Stimulated activated CD4-positive, alpha-beta T cell treated with anti-CD3 and anti-CD28 coated beads, Interleukin-15, amount 100 ng/mL, for 24 hours (primary cell): ENCODE results near the gene C16orf87.
"Not testable (repeated sequence)": the region's sequence is repeated elsewhere in the genome, so short reads cannot be mapped to it uniquely, and the experiment has no call there.

Experiments
- DNase-seq: peaks from one replicate; pipeline ENCODE4 v3.0.0-alpha.2; 2020

The C16orf87 gene

DNA sequence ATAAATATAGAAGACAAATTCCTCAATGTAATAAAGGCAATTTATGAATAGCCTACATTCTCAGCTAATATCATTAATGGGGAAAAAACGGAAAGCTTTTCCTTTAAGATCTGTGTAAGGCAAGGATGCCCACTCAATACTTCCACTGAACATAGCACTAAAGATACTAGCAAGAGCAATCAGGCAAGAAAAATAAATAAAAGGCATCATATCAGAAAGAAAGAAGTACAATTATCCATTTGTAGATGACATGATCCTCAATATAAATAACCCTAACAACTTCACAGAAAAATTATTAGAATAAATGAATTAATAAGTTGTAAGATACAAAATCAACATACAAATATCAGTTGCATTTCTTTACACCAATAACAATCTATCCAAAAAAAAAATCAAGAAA lies 37.1 kb downstream of the C16orf87 start:
- no peak for DNase-seq

DNA sequence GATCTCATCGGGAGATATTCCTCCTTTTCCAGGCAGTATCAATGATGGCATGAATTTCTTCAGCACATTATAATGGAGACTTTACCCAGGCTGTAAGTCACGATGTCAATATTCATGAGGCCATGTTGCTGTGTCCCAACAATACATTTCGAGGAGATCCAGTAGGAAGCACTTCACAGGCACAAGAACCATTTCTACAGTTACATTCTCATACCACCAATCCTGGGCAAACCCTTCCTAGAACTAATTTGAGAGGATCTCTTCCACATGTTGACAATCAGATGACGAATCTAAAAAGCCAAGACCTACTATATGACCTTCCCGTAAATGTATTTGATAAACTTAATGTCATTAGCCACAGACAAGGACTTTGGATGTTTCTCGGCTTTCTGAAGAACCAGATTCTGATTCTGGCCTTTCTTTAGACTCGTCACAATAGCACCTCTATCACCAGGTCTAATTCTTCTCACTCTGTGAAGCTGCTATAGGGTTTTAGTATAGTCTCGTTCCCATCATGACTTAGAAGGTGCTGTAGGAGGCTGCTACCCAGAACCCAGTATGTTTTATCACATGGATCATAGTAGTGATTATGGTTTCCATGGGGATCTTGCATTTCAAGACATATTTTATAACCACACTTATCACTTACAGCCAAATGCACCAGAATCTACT lies 40.2 kb downstream of the C16orf87 start:
- DNase-seq = no peak

DNA sequence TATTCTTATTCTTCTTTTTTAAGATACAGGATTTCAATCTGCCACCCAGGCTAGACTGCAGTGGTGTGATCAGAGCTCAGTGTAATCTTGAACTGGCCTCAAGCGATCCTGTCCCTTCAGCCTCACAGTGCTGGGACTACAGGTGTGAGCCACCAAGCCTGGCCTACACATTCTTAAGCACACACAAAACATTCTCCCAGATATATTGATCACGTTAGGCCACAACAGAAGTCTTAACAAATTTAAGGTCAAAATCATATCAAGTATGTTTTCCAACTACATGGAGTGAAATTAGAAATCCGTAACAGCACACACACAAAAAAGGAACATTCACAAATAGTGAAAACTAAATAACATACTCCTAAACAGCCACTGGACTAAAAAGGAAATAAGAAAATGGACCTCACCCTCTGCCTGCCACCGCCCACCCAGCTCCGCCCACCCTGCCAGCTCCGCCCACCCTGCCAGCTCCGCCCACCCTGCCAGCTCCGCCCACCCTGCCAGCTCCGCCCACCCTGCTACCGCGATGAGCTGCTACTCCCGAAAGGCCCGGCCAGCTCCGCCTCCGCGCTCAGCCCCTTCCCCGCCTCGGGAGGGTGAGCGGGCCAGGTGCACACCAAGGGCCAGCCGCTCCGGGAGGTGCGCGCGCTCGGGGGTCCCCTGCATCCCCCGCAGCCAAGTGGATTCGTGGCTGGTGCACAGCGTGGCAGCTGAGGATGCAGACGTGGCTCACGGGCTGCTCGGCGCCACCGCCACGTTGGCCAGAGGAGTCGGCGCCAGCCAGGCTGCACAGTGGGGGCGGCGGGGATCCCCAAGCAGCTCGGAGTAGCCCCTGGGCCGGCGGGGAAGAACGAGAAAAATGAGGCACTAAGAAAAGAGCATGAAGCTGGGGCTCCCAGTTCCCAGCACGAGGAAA lies 41.2 kb downstream of the C16orf87 start:
- DNase-seq = peak; percentile 83

DNA sequence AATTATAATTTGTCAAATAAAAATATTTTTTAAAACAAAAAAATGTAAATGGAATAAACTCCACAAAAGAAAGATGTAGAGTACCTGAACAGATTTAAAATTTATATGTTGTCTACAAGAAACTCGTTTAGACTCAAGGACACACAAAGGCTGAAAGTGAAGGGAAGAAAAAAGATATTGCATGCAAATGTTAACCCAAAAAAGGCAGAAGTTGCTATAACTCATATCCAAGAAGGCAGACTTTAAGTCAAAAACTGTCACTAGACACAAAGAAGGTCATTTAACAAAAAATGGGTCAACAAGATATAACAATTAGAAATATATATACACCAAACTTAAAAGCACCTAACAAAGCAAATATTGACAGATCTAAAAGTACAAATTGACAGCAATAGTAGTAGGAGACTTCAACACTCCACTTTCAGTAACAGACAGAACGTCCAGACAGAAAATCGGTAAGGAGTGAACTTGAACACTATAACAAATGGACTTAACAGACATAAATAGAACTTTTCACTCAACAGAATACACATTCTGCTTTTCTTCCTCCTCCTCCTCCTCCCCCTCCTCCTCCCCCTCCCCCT lies 42.0 kb downstream of the C16orf87 start:
- no peak for DNase-seq

DNA sequence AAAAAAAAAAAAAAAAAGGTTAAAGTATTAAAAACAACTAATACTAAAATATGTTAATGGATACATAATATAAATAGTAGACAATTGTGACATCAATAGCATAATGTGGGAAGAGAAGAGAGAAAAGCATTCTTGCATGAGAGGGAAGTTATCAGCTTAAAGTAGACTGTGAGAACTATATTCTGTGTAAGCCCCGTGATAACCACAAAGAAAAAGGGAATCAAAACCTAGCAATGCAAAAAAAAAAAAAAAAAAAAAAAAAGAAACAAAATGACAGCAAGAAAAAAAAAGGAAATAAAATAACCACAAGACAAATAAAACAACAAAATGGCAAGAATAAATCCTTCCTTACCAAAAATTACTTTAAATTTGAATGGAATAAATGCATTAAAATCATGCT lies 43.1 kb downstream of the C16orf87 start:
- no peak for DNase-seq

DNA sequence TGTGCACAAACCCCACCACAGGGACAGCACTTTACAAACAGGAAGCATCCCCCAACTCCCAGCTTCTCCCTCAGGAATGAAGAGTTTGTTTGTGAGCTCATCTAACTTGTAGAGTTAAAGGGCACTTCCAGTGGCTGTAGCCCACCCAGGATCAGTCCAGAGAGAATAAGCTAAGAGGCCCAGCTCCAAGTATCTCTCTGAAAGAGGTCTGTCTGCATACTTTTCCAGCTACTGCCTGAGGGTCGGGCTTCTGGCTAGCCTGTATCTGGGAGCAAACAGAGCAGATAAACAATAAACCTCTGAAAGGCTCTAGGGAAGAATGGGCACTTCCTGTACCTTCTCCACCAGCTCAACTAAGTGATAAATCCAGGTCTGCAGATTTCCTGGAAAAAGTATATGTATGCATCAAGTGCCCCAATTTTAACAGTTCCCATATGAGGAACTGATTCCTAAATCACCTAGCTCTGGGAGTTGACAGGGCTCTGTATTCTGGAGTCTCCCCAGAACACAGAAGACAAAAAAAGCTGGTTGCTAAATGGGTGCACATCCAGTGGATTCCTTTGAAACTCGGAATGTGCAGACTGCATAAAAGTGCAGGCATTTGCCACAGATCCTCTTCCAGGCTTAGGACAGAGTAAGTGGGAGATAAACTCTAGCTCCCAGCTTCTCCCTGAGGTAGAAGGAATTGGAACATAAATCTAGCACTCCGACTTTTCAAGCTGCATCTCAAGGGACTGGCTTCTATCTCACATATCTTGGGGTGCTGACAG lies 45.7 kb downstream of the C16orf87 start:
- DNase-seq = no peak

DNA sequence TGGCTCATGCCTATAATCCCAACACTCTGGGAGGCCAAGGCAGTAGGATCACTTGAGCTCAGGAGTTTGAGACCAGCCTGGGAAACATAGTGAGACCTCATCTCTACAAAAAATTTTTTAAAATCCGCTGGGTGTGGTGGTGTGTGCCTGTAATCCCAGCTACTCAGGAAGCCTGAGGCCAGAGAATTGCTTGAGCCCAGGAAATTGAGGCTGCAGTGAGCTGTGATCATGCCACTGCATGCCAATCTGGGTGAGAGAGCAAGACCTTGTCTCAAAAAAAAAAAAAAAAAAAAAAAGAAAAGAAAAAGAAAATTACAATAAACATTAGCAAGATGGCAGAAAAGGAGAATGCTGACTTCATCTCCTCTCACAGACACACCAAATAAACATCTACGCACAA lies 46.4 kb downstream of the C16orf87 start:
- not testable (repeated sequence) for DNase-seq

DNA sequence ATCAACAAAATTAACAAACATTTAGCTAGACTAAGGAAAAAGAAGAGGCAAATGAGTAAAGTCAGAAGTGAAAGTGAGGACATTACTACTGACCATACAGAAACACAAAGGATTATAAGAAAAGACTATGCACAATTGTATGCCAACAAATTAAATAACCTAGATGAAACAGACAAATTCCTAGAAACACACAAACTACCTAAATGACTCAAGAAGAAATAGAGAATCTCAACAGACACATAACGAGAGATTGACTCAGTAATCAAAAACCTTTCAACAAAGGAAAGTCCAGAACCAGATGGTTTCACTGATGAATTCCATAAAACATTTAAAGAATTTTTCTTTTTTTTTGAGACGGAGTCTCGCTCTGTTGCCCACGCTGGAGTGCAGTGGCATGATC lies 47.2 kb downstream of the C16orf87 start:
- no peak for DNase-seq

DNA sequence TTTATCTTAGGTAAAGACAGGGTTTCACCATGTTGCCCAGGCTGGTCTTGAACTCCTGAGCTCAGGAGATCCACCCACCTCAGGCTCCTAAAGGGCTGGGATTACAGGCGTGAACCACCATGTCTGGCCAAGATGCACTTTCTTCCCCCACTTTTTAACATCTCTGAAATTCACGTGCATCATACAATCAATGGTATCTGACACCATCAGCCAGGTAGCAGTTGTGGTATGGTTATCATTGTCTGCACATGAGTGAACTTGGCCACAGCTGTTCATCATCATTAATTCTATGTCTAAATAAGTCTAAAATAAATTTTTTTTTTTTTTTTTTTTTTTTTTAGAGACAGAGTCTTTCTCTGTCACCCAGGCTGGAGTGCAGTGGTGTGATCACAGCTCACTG lies 48.7 kb downstream of the C16orf87 start:
- no peak for DNase-seq

DNA sequence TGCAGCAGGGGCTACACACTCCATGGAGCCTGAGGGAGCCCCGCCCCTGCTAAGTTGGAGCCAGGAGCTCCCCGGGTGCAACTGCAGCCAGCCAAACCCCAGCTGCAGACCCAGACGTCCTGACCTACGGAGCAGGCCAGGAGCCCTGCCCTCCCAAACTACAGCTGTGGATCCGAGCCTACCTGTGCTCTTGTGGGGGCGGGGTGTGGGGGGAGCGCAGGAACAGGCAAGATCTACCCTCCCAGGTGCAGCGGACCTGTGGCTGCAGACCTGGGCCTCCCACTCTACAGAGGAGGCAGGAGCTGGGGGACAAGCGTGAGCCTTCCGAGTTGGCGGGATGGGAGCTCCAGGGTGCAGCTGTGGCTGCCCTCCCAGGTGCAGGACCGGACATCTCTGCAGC lies 53.2 kb downstream of the C16orf87 start:
- DNase-seq = no peak

DNA sequence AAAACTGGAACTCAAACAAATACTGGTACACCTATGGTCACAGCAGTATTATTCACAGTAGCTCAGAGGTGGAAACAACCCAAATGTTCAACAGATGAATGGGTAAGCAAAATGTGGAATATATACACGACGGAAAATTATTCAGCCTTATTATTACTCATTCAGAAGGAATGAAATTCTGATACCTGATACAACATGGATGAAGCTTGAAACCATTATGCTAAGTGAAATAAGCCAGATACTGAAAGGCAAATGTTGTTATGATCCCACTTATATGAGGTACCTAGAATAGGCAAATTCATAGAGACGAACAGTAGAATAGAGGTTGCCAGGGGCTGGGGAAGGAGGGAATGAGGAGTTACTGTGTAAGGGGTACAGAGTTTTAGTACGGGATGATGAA lies 55.8 kb downstream of the C16orf87 start:
- no peak for DNase-seq

DNA sequence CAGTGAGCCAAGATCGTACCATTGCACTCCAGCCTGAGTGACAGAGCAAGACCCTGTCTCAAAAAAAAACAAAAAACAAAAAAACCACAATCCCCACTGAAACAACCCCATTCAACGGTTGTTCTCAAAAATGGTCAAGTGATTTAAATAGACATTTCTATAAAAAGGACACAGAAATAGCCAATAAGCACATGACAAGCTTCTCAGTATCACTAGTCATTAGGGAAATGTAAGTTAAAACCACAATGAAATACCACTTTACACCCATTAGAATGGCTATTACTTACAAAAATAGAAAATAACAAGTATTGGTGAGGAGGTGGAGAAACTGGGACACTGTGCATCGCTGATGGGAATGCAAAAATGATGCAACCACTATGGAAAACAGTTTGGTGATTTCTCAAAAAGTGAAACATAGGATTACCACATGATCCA lies 56.2 kb downstream of the C16orf87 start:
- no peak for DNase-seq

DNA sequence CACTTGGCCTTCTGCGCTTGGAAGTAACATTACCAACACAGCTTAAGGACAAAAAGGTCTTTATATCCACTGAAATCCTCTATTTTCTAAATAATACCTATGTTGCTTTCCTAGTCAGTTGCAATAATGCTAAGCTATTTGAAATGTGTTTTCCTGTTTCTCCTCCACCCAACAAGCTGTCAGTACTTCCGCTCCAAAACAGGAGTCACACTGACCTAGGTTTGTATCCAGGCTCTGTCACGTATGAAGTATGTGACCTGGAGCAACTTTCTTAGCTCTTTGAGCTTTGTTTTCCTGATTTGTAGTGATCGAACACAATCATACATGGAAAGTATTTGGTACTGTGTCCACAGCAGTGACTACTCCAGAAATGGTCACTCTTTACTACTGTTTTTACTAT lies 58.5 kb downstream of the C16orf87 start:
- no peak for DNase-seq

DNA sequence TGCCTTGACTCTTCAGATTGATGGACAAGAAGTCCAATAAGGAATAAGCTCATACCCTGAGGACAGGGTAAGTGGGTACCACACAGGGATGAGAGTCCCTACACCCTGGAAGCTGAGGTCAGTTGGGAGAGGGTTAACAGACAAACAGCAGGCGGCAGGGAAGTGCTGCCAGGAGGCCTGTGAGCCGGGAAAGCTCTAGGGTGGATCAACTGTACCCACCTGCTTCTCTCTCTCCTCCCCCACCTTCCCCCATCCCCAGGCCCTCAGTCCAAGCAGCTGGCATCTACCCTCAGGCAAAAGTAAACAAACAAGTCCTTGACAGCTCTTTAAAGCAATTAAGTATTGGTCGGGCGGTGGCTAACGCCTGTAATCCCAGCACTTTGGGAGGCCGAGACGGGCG lies 62.2 kb downstream of the C16orf87 start:
- no peak for DNase-seq

DNA sequence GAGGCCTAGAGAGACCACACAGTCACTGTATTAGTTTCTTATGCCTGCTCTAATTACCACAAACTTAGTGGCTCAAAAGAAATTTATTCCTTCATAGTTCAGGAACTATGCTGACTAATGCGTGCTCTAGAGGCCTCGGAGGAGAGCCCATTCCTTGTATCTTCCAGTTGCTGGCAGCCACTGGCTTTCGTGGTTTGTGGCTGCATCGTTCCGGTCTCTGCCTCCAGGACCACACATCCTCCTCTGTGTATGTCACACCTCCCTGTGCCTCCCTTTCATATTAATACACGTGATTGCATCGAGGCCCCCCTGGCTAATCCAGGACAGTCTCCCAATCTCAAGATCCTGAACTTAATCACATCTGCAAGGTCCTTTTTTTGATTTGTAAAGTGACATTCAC lies 65.9 kb downstream of the C16orf87 start:
- DNase-seq = no peak

DNA sequence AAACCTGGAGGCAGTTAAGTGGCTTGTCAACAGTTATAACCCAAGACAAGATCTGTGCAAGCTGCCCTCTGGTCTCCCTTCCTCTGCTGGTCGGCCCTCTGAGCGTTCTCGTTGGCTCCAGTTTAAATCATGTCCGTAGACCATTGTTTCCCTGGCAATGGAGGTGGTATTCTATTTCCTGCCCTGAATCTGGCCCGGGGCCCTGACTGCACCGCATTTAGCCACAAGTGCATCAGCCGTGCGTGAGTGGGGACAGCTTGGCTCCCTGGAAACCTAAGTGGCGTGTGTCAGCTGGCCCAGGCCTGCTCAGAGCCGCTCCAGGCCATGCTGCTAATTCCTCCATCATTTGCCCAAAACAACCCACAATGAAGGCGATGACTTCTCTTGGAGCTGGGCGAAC lies 67.8 kb downstream of the C16orf87 start:
- DNase-seq = no peak

DNA sequence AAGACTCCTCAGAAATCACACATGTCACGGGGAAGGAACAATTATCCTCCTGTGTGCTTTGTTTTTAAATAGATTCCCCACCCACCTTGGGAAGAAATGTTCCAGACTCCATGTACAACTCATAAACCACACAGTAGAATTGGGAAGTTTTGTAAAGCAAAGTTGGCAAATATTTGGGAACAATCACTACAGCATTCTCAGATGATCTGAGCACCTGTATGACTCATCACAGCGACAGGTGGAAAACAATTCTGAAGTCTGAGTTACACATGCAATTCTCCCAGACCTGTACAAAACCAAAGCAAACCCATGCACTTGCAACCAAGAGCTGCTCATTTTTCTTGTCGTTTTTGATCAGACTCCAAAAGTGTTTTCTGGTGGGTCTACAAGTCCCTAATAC lies 68.4 kb downstream of the C16orf87 start:
- no peak for DNase-seq

DNA sequence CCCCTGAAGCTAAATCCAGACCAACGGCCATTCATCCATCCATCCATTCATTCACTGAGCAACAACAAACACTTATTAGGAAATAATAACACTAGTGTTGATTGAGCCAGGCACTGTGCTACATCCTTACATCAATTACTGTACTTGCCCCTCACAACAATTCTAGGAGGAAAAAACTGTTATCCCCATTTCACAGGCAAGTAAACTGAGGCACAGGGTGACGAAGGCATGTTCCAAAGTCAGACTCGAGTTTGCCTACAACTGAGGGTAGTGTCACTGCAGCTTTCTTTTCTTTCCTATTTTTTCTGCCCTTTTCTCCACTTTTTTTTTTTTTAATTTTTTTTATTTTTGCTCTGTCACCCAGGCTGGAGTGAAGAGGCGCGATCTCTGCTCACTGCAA lies 71.7 kb downstream of the C16orf87 start:
- DNase-seq = no peak

DNA sequence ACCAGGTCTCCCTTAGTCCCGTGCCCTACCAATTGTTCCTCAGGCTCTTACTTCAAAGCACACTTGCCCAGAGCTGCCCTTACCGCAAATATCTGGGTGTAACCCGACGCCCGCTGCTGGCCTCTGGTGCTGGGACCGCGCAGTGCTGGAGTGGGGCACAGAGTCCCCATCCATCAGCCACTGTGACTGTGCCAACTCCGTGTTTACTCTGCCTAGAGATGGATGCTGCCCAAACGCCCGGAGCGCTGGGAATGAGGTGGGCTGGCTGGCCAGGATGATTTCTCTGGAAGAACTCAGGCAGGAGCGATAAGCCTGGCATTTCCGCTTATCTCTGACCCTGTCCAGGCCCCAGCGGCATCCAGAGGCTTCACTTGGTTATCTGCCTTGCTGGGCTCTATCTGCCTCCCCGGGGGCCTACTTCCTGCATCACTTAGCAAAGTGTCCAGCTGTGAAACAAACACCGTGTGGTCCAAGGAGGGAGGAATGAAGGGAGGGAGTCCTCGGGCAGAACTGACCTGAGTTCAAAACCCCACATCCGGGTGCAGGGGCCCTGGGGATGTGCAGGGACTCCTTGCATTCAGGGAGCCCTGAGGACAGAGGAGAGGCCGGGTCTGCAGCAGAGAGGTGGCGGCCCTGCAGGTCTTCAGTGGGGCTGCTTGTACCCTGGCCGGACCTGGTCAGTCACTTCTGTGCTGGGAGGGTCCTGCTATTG lies 73.5 kb downstream of the C16orf87 start:
- DNase-seq = no peak

DNA sequence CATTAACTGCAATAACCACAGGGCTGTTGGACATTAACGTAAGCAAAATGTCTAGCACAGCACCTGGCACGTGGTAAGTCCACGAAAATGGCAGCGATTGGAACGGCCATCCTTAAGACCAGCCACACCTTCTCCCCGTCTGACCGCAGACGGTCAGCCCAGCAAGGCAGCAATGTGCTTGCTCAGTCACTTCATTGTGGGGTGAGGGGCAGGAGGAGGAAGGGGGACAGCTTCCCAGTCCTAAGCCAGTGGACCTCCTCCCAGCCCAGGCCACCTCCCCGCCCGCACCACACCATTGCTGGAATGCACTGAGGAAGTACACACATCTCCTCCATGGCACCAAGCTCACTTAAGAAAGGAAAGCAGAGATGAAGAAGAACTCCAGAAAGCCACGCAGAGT lies 74.2 kb downstream of the C16orf87 start:
- DNase-seq = no peak

DNA sequence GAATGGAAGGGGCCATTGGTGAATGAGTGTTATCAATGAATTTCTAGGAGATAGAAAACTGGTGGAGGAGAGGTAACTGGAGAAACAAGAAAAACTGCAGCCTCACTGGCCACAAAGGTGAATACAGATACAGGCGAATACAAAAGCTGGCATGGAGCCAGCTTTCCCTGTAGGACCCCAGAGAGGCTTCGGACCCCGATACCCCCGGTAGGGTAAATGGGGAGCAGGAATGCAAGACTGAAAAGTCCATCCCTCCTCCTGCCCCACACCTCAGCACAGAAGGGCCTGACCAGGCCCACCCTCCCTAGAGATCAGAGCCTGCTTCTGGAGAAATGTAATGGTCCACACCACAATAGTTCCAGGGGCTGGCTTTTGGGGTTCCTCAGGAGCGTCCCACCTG lies 78.0 kb downstream of the C16orf87 start:
- no peak for DNase-seq

DNA sequence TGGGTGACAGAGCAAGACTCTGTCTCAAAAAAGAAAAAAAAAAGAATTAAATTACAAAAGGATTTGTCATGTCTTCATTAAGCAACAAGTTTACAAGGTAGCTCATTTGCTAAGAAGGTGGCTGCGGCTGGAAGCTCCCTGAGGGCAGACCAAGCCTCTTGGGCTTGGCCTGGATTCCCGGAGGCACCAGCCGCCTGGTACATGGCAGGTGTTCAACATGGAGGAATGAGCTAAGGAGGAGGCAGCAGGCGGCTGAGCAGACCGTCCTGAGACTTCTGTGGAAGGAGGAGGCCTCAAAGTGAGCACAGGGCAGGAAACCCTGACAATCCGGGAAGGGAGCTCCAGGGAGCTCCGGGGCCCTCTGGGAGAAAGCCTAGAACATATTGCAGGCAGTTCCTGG lies 79.6 kb downstream of the C16orf87 start:
- DNase-seq = no peak
